HepG2 (cell line): ENCODE measurements around the gene CNTNAP3B. TPM values are rescaled to one million over a fixed set of nuclear protein-coding genes. Genes with fewer than 3 reads are reported as not detected.
"Not testable (repeated sequence)": the region's sequence is repeated elsewhere in the genome, so short reads cannot be mapped to it uniquely, and the experiment has no call there.

Experiments used
- ATAC-seq: fragments of 200-7000 bp; cut with Tn5 transposase; 3 replicates; pipeline ENCODE4 v1.9.1; 2020; ENCODE audit warnings: mild to moderate bottlenecking, moderate library complexity
- BruUV-seq: library from RNA; stranded (reverse); fragments of 400-500 nt; replicated peaks from 2 replicates; lab custom pipeline; 2021; lab: Mats Ljungman, UMichigan
- CTCF ChIA-PET: fragments of 300-600 bp; formaldehyde crosslinking; extraction: SDS; loops from one replicate; lab custom pipeline; 2021; ENCODE audit warnings: low total read pairs, inconsistent platforms, low intra/inter-chr PET ratio; lab: Yijun Ruan, JAX
- POLR2A ChIA-PET: fragments of 350-600 bp; sonication (Branson Sonifier 250); formaldehyde crosslinking; loops from one replicate; lab custom pipeline; 2020; ENCODE audit warnings: antibody characterized with exemption, inconsistent platforms; lab: Yijun Ruan, JAX
- DNase-seq: peaks from one replicate; pipeline ENCODE4 v3.0.0-alpha.2; 2015; ENCODE audit warnings: low spot score
- FAIRE-seq: peaks from 3 replicates; lab custom pipeline; 2011; peaks lifted over from hg19 to GRCh38; lab: Jason Lieb, UNC
- H2AFZ ChIP-seq: one replicate; pipeline ENCODE4 v1.6.1; 2011; ENCODE audit warnings: low read length, inconsistent platforms
- H3K27ac ChIP-seq: fragments of 300-600 bp; 3 replicates; pipeline ENCODE4 v1.8.0; 2011; ENCODE audit warnings: mixed run types, mild to moderate bottlenecking, mixed read lengths, low read length, inconsistent platforms; ENCODE audit not compliant: insufficient read depth; ENCODE audit errors: extremely low read length
- H3K27me3 ChIP-seq, 2 experiments: fragments of 200-600 bp in 1 of 2; 2 replicates in 1 of 2; 3 replicates in 1 of 2; pipeline versions ENCODE4 v1.6.0 to v1.8.0; 2011; ENCODE audit warnings: low read length in 2 of 2, mild to moderate bottlenecking in 2 of 2, moderate library complexity in 2 of 2, inconsistent platforms in 1 of 2; ENCODE audit not compliant: insufficient read depth in 2 of 2, control insufficient read depth in 1 of 2
- H3K36me3 ChIP-seq, 2 experiments: fragments of 200-600 bp in 1 of 2; replicated peaks in 1 of 2; 2 replicates in 1 of 2; 3 replicates in 1 of 2; pipeline versions ENCODE4 v1.5.1 to v1.8.0; 2011; ENCODE audit warnings: low read length in 2 of 2, inconsistent platforms in 1 of 2; ENCODE audit not compliant: insufficient read depth in 2 of 2, control insufficient read depth in 1 of 2
- H3K4me1 ChIP-seq: 2 replicates; pipeline ENCODE4 v1.5.1; 2012; ENCODE audit warnings: low read length, inconsistent platforms; ENCODE audit not compliant: insufficient read depth
- H3K4me2 ChIP-seq: 2 replicates; pipeline ENCODE4 v1.6.0; 2011; ENCODE audit warnings: low read depth, low read length, inconsistent platforms
- H3K4me3 ChIP-seq, 3 experiments: fragments of 200-600 bp in 1 of 3; sonication (generic), shearing (Covaris generic) in 1 of 3; replicated peaks in 1 of 3; 2 replicates each; pipeline ENCODE4 v1.5.1; 2011 to 2016; ENCODE audit warnings: low read length in 3 of 3, inconsistent platforms in 2 of 3, low read depth in 2 of 3, mild to moderate bottlenecking in 2 of 3, control low read depth in 1 of 3, mixed read lengths in 1 of 3; ENCODE audit not compliant: insufficient read depth in 1 of 3
- H3K79me2 ChIP-seq: one replicate; pipeline ENCODE4 v1.6.1; 2011; ENCODE audit warnings: low read length, inconsistent platforms; ENCODE audit not compliant: insufficient read depth
- H3K9ac ChIP-seq: 2 replicates; pipeline ENCODE4 v1.6.0; 2011; ENCODE audit warnings: mild to moderate bottlenecking, low read depth, low read length, inconsistent platforms; ENCODE audit not compliant: insufficient read depth
- H3K9me3 ChIP-seq: 2 replicates; pipeline ENCODE4 v1.5.1; 2012; ENCODE audit warnings: mild to moderate bottlenecking, low read length
- H4K20me1 ChIP-seq: 2 replicates; pipeline ENCODE4 v1.6.0; 2011; ENCODE audit warnings: inconsistent platforms, mild to moderate bottlenecking, low read length, moderate library complexity; ENCODE audit not compliant: insufficient read depth
- whole genome bisulfite sequencing: methylation state at CpG from one replicate; pipeline ENCODE4 v1.1.6; 2017; ENCODE audit warnings: low lambda C conversion rate; 5-methylcytosine and 5-hydroxymethylcytosine counted together
- in situ Hi-C: cut with HindIII; loops from 2 replicates; pipeline ENCODE4 v1.10.0; 2017; ENCODE audit warnings: low pct_unique_long_range_greater_than_20kb; ENCODE audit not compliant: extremely low pct_ligation_motif_present
- intact Hi-C: fragments of 100-400 bp; cut with micrococcal nuclease; formaldehyde crosslinking; loops from one replicate; pipeline ENCODE4 v1.10.0; 2022; ENCODE audit not compliant: unreplicated experiment
- polyA plus RNA-seq, 8 experiments: library from polyadenylated mRNA; depleted of rRNA in 3 of 8; stranded (reverse) in 7 of 8; unstranded in 1 of 8; fragments of >200 nt; fragmentation: Illumina TruSeq in 4 of 8; extraction: Trizol in 4 of 8; gene quantifications; 2 replicates each; pipeline versions ENCODE4 v1.2.1 to v1.2.3, GENCODE V29; 2011 to 2016; ENCODE audit warnings: low read depth in 4 of 8, missing spikeins in 1 of 8, mixed read lengths in 1 of 8; ENCODE audit not compliant: insufficient read depth in 1 of 8
- total RNA-seq, 5 experiments: library from RNA; depleted of rRNA; stranded (reverse); fragments of >200 nt; fragmentation: Illumina TruSeq; extraction: Trizol; gene quantifications; 2 replicates each; pipeline ENCODE4 v1.2.3, GENCODE V29; 2016; ENCODE audit warnings: low read depth in 1 of 5

The CNTNAP3B gene
- total and polyA plus RNA-seq, 2 of the 13 experiments (the other 11 are each of a cell fraction or from before 2014, with no cell fraction given) = 3.8 to 11.9 TPM

DNA sequence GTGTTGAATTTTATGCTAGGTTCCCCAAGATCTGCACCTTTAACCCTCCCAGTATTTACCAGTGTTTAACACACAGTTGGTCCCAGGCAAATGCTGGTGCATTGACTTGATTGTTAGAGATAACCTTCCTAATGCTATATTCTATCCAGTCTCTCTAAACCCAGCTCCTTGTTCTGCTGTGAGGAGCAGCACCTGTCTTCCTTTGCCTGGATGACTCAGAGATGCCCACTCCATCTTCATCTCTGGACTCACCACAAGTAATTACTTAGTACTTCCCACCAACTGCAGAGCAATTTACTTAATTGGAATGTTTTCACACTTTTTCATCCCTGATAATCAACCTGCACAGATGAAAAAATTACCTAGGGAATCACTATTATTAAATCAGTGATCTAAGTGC lies 108.6 kb downstream of the CNTNAP3B start:
- BruUV-seq = not testable (repeated sequence)

DNA sequence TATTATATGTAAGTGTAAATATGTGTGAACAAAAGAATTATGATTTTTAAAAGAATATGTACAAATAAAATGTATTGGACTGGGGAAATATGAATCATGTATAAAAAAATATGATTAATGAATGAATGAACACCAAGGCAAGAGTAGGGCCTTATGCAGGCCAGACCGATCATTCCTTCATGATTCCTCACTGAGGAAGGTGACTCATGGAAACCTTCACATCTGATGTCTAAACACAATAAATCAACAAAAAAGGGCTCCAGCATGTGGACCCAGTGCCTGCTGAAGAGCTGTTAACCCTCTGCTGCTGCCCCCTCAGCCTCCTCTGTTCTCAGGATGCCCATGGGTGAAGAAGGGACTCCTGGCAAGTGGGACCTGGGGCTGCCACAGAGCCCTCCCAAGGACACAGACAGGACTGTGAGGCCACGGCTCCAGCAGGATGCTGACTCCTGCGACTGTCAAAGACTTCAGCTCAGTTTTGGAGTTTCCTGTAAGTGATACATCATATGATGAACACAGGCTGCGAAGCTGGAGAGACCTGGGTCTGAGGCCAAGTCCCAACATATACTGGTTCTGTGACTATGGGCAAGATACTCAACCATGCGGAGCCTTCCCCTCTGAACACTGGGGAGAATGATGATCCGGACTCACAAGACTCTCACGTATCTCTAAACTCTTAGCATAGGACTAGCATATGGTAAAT lies 110.9 kb downstream of the CNTNAP3B start:
- POLR2A ChIA-PET, CTCF ChIA-PET, intact Hi-C loops, FAIRE-seq, DNase-seq, H3K9me3 ChIP-seq, BruUV-seq, ATAC-seq, H3K27me3 ChIP-seq, H3K36me3 ChIP-seq, H3K9ac ChIP-seq, H3K27ac ChIP-seq, H2AFZ ChIP-seq, H3K4me3 ChIP-seq, H3K79me2 ChIP-seq, H4K20me1 ChIP-seq, H3K4me1 ChIP-seq, H3K4me2 ChIP-seq, in situ Hi-C loops: not testable (repeated sequence)
- WGBS = 93% methylated on average over 3 of the region's 7 CpGs

More for the DNA sequence above, 108.6 kb downstream of the CNTNAP3B start:
- ATAC-seq, H3K9me3 ChIP-seq, H3K27ac ChIP-seq, H3K36me3 ChIP-seq, H3K4me1 ChIP-seq, in situ Hi-C loops, DNase-seq, intact Hi-C loops, H3K9ac ChIP-seq, H2AFZ ChIP-seq, H3K79me2 ChIP-seq, FAIRE-seq, H3K4me2 ChIP-seq, H3K4me3 ChIP-seq, CTCF ChIA-PET, POLR2A ChIA-PET, H3K27me3 ChIP-seq, H4K20me1 ChIP-seq: not testable (repeated sequence)

DNA sequence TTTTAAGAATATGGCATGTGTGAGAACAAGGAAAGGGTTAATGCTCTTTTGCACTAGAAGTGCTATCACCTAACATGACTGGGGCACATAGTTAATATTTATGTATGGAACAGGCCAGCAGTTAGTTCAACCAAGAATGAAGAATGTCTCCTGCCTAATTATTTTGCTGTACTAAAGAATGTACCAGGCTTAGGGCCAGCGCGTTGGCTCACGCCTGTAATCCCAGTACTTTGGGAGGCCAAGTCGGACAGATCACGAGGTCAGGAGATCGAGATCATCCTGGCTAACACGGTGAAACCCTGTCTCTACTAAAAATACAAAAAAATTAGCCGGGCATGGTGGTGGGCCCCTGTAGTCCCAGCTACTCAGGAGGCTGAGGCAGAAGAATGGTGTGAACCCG lies 114.9 kb downstream of the CNTNAP3B start:
- WGBS = no CpG with 5 or more reads among the region's 9 CpGs
- CTCF ChIA-PET, H3K4me2 ChIP-seq, H3K9me3 ChIP-seq, intact Hi-C loops, H3K4me3 ChIP-seq, H3K27ac ChIP-seq, BruUV-seq, H2AFZ ChIP-seq, H3K27me3 ChIP-seq, H3K36me3 ChIP-seq, in situ Hi-C loops, H3K4me1 ChIP-seq, ATAC-seq, H3K79me2 ChIP-seq, FAIRE-seq, POLR2A ChIA-PET, DNase-seq, H4K20me1 ChIP-seq, H3K9ac ChIP-seq: not testable (repeated sequence)

DNA sequence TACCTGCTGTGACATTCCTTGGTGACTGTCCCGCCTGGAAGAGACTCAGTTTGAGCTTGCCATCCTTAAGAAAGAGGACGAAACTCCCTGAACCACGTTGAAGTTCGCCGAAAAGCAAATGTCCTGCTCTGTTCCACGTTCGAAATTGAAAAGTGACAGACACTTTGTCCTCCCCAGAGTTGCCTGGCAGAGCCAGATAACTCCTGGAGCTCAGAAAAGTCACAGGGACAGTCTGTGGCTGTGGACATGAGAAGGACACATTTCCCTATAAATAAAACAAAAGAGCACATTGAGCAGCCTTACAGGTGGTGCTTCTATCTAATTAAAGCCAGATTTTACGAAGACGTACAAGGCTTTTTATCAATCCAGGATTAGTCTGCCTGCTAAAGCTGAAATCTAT lies 137.6 kb downstream of the CNTNAP3B start:
- H3K79me2 ChIP-seq, H3K27ac ChIP-seq, DNase-seq, intact Hi-C loops, H3K4me2 ChIP-seq, H3K9me3 ChIP-seq, CTCF ChIA-PET, H3K4me1 ChIP-seq, FAIRE-seq, H3K9ac ChIP-seq, POLR2A ChIA-PET, H4K20me1 ChIP-seq, BruUV-seq, H3K27me3 ChIP-seq, ATAC-seq, H2AFZ ChIP-seq, H3K36me3 ChIP-seq, H3K4me3 ChIP-seq, in situ Hi-C loops: not testable (repeated sequence)
- no CpG with 5 or more reads among the region's 9 CpGs for WGBS
